Inflammatory macrophage treated with lipopolysaccharide for 4 hours (primary cell): ENCODE measurements around the gene ZNF766.
A peak's percentile ranks its signal among the peaks of the same experiment; 100 is the strongest.
"Not testable (repeated sequence)": the region's sequence is repeated elsewhere in the genome, so short reads cannot be mapped to it uniquely, and the experiment has no call there.

ENCODE experiments used
- DNase-seq: peaks from one replicate; pipeline ENCODE4 v3.0.0-alpha.2; 2020

Gene ZNF766

DNA sequence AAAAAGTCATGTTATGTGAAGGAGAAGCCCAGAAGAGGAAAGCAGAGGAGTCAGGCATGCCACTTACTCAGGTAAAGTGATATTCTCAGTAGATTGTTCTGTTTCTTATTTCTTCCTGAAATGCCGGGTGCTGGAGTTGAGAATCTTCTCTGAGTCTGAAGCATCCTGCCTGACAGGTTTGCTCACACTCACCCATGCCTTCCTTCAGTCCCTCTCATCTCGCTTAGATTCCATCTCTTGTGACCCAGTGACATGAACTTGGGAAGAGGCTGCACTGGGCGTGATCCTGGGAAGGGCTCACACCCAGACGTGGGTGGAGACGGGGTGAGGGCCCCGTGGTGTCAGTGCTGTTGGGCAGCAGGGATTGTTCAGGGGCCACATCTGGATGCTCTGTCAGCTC lies 8.1 kb downstream of the ZNF766 start:
- no peak for DNase-seq

DNA sequence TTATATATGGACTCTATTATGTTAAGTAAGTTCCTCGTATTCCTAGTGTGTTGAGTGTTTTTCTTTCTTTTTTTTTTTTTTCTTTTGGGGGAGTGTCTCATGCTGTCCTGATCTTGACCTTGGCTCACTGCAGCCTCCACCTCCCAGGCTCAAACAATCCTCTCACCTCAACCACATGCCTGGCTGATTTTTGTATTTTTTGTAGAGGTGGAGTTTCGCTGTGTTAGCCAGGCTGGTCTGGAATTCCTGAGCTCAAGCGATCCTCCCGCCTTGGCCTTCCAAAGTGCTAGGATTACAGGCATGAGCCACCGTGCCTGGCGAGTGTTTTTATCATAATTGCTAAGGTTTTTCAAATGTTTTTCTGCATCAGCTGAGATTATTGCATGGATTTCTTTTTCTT lies 16.9 kb downstream of the ZNF766 start:
- DNase-seq = no peak

DNA sequence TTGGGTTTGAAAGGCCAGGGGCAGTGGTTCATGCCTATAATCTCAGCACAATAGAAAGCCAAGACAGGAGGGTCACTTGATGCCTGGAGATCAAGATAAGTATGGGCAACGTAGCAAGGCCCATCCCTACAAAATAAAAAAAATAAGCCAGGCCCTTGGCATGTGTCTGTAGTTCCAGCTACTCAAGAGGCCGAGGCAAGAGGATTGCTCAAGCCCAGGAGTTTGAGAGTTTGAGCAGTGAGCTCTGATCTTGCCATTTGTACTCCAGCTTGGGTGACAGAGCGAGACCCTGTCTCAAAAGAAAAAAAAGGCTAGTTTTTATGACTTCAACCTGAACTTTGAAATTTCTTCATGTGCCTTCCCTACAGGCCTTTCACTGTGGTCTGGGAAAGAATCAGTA lies 22.4 kb downstream of the ZNF766 start:
- no peak for DNase-seq

DNA sequence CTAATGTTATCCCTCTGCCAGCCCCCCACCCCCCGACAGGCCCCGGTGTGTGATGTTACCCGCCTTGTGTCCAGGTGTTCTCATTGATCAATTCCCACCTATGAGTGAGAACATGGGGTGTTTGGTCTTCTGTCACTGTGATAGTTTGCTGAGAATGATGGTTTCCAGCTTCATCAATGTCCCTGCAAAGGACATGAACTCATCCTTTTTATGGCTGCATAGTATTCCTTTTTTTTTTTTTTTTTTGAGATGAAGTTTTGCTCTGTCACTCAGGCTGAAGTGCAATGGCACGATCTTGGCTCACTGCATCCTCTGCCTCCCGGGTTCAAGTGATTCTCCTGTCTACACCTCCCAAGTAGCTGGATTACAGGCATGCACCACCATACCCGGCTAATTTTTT lies 23.6 kb downstream of the ZNF766 start:
- DNase-seq = not testable (repeated sequence)

DNA sequence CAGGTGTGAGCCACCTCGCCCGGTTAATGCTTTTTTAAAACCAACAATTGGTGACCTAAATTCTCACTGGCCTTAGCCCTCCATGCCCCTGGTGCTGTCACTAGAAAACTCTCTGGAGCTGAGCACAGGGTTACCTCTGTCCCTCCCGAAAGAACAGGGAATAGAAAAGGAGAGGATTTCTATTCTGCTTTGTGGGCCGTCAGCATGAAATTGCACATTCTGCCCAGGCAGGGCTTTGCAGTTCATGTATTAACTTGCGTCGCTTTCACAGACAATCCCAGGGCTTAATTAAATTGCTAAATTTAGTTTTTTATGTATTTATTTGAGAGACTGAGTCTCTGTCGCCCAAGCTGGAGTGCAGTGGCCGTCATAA lies 27.0 kb downstream of the ZNF766 start:
- no peak for DNase-seq

DNA sequence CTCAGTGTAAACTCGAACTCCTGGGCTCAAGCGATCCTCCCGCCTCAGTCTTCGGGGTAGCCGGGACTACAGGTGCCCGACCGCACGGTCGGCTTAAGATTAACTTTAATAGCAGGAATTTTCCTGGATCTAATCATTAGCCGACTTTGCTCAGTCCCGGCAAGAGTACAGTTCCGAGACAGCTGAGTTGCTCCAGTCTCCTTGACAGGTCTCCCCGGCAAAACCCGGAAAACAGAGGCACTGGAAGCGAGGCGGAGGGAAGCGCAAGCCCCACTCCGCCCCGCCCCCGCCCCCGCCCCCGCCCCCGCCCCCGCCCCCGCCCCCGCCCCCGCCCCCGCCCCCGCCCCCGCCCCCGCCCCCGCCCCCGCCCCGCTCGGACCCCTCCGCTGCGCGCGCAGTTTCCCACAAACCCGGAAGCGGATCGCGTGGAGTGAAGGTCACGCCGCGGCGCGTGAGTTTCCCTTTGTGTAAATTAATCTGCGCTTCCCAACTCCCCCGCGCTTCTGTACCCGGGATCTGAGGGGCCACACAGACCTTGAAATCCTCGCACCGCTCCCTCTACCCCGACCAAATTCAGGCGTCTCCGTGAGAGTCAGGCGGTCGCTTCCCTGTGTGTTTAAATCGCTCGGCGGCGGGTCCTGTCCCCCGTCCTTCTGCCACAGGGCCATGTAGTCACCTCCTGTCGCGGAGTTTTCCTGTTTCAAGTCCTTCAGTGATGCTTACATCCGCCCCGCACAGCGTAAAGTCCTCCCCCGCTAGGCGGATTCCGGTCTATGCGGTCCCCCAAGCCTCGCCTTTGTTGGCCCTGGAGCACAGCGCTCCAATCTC lies 27.6 kb downstream of the ZNF766 start, which contains the start of gene ZNF480:
Gene ZNF480, plus strand, starts transcription at position 397 of the 828 bp plus-strand sequence. CDS start 3,244 bp downstream, outside the sequence.
- DNase-seq = peak; percentile 59

DNA sequence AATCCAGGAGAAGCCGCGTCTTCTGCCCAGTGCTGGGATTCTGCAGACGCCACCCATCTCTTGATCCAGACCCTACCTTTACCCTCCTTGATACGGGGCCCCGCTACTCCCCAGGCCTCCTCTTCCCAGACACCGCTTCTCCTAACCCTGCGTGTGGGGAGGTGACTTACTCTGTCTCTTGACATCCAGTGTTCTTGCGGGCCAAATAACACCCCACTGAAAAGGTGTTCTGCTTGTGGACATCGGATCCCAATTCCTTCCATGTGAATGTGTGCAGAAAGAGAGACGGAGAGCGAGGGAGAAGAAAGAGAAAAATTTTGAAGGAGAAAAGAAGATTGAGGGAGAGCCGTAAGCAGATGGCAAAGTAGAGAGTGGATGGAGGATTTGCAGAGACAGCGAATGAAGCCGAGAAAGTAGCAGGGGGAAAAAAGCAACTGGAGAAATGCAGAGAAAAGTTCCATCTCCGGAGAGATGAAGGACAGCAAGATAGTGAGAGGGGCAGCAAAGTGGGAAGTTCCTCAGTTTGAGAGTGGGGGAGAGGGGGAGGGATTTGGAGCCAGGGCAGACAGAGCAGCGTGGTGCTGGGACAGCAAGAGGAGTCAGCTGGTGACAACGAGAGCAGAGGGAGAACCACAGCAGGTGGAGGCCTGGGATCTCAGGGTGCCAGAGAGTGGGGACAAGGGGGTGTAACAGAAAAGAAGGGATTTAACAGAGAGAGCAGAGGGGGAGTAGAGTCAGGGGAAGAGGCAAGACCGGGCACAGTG lies 28.4 kb downstream of the ZNF766 start:
- no peak for DNase-seq

DNA sequence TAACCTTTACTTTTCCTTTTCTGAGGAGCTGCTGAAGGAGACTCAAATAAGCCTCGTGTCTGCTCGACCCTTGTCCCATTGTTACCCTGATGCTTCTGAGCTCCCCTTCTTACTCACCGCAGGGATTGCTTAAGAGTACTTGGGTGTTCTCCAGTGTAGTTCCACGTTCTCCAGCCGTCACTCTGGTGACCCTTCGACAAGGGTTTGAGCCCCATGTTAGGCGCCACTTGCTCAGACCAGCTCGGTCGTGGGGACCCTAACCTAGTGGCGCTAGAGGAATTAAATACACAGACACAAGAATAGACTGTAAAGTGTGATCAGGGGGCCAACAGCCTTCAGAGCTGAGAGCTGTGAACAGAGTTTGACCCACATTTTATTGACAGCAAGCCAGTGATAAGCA lies 37.9 kb downstream of the ZNF766 start:
- no peak for DNase-seq

DNA sequence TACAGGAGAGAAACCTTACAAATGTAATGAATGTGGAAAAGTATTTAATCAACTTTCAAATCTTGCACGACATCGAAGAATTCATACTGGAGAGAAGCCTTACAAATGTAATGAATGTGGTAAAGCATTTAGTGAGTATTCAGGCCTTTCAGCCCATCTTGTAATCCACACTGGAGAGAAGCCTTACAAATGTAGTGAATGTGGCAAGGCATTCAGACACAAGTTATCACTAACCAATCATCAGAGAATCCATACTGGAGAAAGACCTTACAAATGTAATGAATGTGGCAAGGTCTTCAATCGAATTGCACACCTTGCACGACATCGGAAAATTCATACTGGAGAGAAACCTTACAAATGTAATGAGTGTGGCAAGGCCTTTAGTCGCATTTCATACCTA lies 53.0 kb downstream of the ZNF766 start:
- DNase-seq = no peak

DNA sequence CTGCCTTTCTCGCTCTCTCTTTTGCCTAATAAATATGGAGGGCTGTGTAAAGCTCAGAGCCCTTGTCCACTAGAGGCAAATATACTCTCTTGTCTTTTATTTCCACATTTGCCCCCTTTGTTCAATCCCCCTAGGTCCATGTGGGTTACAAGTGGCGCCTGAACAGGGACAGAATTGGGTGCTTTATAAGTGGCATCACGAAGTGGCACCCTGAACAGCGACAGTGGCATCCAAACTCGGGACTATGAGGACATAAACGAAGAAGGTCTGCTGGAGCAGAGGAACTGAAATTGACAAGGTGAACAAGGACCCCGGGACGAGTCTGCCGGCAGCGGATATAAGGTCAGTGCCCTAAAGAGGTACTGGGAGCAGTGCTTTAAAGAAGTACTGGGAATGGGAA lies 62.4 kb downstream of the ZNF766 start:
- DNase-seq = no peak

DNA sequence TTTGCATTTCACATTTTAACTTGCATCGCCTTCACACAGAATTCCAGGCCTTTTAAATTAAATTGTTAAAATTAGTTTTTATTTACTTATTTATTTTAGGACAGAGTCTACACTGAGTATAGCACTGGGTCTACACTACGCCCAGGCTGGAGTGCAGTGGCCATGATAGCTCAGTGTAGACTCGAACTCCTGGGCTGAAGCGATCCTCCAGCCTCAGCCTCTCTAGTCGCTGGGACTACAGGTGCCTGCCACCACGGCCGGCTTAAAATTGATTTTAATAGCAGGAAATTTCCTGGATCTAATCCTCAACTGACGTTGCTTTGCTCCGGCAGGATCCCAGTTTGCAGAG lies 66.4 kb downstream of the ZNF766 start:
- DNase-seq = no peak

DNA sequence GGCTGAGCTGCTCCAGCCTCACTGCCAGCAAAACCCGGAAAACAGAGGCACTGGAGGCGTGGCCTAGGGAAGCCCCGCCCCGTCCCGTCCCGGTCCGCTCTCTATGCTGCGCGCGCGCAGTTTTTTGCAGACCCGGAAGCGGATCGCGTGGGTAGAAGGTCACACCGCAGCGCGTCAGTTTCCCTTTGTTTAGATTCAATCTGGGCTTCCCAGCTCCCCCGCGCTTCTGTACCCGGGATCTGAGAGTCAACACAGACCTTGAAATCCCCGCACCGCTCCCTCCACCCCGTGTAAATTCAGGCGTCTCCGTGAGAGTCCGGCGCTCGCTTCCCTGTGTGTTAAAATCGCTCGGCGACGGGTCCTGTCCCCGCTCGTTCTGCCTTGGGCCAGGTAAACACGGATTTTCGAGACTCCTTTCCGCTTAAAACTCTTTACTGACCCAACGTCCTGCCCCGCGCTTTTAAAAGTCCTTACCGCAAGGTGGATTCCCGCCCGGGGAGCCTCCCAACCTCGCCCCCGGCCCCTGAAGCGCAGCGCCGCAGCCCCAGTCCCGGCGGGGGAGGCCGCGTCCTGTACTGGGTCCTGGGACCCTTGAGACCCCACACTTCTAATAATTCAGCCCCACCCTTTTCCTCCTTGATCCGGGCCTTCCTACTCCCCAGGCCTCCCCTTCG lies 66.9 kb downstream of the ZNF766 start, which contains the start of gene ZNF610:
Gene ZNF610, plus strand, starts transcription at position 127 of the 674 bp plus-strand sequence. CDS start 12,930 bp downstream, outside the sequence.
- peak; percentile 91 for DNase-seq

DNA sequence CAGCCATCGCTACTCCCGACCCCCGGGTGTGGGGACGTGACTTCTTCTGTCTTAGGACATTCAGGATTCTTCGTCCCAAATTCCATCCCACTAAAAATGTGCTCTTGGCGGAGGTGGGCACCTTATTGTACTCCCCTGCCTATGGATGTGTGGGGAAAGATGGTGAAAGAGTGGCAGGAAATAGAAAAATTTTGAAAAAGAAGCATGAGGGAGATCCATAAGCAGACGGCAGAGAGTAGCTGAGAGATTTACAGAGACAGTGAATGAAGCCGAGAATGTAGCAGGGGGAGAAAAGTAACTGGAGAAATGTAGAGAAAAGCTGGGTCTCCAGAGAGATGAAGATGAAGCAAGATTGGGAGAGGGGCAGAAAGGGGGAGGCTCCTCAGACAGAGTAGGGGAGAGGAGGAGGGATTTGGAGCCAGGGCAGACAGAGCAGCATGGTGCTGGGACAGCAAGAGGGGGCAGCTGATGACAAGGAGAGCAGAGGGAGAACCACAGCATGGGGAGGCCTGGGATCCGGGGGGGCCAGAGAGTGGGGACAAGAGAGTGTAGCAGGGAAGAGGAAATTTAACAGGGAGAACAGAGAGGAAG lies 67.5 kb downstream of the ZNF766 start:
- no peak for DNase-seq

DNA sequence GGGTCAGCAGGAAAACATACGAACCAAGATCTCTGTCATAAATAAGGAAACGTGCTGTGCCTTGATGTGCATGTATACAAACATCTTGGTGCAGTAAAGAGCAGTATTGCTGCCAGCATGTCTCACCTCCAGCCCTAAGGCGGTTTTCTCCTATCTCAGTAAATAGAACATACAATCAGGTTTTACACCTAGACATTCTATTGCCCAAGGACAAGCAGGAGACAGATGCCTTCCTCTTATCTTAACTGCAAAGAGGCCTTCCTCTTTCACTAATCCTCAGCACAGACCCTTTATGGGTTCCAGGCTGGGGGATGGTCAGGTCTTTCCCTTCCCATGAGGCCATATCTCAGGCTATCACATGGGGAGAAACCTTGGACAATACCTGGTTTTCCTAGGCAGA lies 69.6 kb downstream of the ZNF766 start:
- not testable (repeated sequence) for DNase-seq

DNA sequence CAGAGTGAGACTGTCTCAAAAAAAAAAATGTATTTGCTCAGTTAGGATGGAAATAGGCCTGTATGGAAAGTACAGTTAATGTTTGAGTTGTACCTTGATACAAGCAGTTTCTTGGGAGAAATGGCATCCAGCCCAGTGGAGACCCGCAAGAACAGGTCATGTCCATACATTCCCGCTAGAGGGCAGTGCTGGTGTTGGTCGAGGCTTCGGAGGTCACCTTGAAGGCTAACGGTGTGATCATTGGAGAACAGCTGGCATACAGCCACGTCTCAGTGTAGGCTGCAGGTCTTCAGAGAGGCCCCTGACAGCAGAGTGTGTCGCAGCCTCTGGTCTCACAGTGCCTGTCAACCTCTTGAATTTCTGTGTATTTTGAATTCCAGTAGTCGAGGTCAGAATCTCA lies 74.2 kb downstream of the ZNF766 start:
- peak; percentile 14 for DNase-seq

DNA sequence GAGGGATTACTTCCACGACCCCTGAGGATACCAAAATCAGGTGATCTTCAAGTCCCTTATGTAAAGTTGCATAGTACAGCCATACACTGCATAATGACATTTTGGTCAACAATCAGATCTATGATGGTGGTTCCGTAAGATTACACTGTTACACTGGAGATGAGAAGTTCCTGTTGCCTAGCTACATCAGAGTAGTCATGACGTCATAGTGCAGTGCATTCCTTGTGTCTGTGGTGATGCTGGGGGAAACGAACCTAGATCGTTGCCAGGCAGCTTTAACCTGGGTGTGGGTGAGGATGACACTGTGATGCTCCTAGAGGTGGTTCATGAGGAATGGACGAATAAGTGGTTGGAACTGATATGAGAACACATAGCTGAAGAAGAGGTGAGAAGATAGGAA lies 75.8 kb downstream of the ZNF766 start:
- DNase-seq = no peak
